ENCODE data around the gene ARHGEF17.

- TF ChIP-seq CTCF (IDR thresholded peaks at IDR 0.05): no peak
- no peak for TF ChIP-seq POLR2A (IDR thresholded peaks at IDR 0.05)
Observed at GRCh38 chr11:73312036-73312435, 4.0 kb downstream of the ARHGEF17 start.

Data from lower leg skin (tissue), 3 donors.